ENCODE measurements around the gene CMTM4.
"Not testable (repeated sequence)": the region's sequence is repeated elsewhere in the genome, so short reads cannot be mapped to it uniquely, and the experiment has no call there.

CMTM4 gene

DNA sequence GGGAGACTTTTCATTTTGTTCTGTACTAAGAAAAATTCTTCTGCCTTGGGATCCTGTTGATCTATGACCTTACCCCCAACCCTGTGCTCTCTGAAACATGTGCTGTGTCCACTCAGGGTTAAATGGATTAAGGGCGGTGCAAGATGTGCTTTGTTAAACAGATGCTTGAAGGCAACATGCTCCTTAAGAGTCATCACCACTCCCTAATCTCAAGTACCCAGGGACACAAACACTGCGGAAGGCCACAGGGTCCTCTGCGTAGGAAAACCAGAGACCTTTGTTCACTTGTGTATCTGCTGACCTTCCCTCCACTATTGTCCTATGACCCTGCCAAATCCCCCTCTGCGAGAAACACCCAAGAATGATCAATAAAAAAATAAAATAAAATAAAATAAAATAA is 65.0 kb downstream of the CMTM4 start:
- H3K27me3 ChIP-seq (ENCODE audit: control insufficient read depth, insufficient read depth, low read length); H3K4me3 ChIP-seq (ENCODE audit: low read depth, low read length); H3K36me3 ChIP-seq (ENCODE audit: control insufficient read depth, insufficient read depth, low read length); H3K9me3 ChIP-seq (ENCODE audit: control insufficient read depth, insufficient read depth, low read length); H3K9ac ChIP-seq (ENCODE audit: low read depth, low read length); H3K4me1 ChIP-seq (ENCODE audit: control insufficient read depth, insufficient read depth, low read length): not testable (repeated sequence)

DNA sequence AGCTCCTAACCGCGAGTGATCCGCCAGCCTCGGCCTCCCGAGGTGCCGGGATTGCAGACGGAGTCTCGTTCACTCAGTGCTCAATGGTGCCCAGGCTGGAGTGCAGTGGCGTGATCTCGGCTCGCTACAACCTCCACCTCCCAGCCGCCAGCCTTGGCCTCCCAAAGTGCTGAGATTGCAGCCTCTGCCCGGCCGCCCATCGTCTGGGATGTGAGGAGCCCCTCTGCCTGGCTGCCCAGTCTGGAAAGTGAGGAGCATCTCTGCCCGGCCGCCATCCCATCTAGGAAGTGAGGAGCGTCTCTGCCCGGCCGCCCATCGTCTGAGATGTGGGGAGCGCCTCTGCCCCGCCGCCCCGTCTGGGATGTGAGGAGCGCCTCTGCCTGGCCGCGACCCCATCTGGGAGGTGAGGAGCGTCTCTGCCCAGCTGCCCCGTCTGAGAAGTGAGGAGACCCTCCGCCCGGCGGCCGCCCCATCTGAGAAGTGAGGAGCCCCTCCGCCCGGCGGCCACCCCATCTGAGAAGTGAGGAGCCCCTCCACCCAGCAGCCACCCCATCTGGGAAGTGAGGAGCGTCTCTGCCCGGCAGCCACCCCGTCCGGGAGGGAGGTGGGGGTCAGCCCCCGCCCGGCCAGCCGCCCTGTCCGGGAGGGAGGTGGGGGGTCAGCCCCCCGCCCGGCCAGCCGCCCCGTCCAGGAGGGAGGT is 65.8 kb downstream of the CMTM4 start:
- not testable (repeated sequence) for H3K4me3 ChIP-seq (ENCODE audit: low read depth, low read length); H3K4me1 ChIP-seq (ENCODE audit: control insufficient read depth, insufficient read depth, low read length); H3K27me3 ChIP-seq (ENCODE audit: control insufficient read depth, insufficient read depth, low read length)

DNA sequence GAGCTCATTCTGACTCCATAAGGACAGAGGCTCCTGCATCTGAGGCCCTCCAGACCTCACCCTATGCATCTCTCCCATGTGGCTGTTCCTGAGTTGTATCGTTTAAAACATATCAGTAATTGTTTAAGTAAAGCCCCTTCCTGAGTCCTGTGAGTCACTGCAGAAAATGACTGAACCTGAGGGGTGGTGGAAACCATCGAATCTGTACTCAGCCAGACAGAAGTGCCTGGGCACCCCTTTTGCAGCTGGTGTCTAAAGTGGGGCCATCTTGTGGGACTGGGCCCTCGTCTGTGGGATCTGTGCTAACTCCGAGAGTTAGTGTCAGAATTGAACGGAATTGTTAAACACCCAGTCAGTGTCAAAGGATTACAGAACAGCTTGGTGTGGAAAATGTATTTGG is 66.7 kb downstream of the CMTM4 start:
- no peaks in the 10 kb centered on the region for H3K36me3 ChIP-seq (ENCODE audit: control insufficient read depth, insufficient read depth, low read length)
- H3K4me3 ChIP-seq (ENCODE audit: low read depth, low read length), result no peak overlapping the region
- H3K9me3 ChIP-seq (ENCODE audit: control insufficient read depth, insufficient read depth, low read length), result no peaks in the 10 kb centered on the region
- no peaks in the 10 kb centered on the region for H3K4me1 ChIP-seq (ENCODE audit: control insufficient read depth, insufficient read depth, low read length)
- no peak overlapping the region for H3K9ac ChIP-seq (ENCODE audit: low read depth, low read length)
- H3K27me3 ChIP-seq (ENCODE audit: control insufficient read depth, insufficient read depth, low read length), result no peaks in the 10 kb centered on the region

More for the DNA sequence above, 65.8 kb downstream of the CMTM4 start:
- H3K36me3 ChIP-seq (ENCODE audit: control insufficient read depth, insufficient read depth, low read length); H3K9ac ChIP-seq (ENCODE audit: low read depth, low read length); H3K9me3 ChIP-seq (ENCODE audit: control insufficient read depth, insufficient read depth, low read length): not testable (repeated sequence)

GRCh38 chr16:66627611-66628378 is 68.7 kb downstream of the CMTM4 start:
- H3K9me3 ChIP-seq (ENCODE audit: control insufficient read depth, insufficient read depth, low read length); H3K36me3 ChIP-seq (ENCODE audit: control insufficient read depth, insufficient read depth, low read length); H3K9ac ChIP-seq (ENCODE audit: low read depth, low read length); H3K4me3 ChIP-seq (ENCODE audit: low read depth, low read length); H3K27me3 ChIP-seq (ENCODE audit: control insufficient read depth, insufficient read depth, low read length); H3K4me1 ChIP-seq (ENCODE audit: control insufficient read depth, insufficient read depth, low read length): not testable (repeated sequence)

- Histone ChIP-seq H3K4me1 (ENCODE audit: control insufficient read depth, insufficient read depth, low read length) (no peaks in the 10 kb centered on the region), H3K9ac (ENCODE audit: low read depth, low read length) (no peak overlapping the region), H3K4me3 (ENCODE audit: low read depth, low read length) (no peak overlapping the region), H3K9me3 (ENCODE audit: control insufficient read depth, insufficient read depth, low read length) (no peaks in the 10 kb centered on the region), H3K27me3 (ENCODE audit: control insufficient read depth, insufficient read depth, low read length) (no peaks in the 10 kb centered on the region), H3K36me3 (ENCODE audit: control insufficient read depth, insufficient read depth, low read length) (peaks cover 10% of the 10 kb centered on the region)
Measured at GRCh38 chr16:66623755-66624154, 72.8 kb downstream of the CMTM4 start.

- Histone ChIP-seq H3K27me3 (ENCODE audit: control insufficient read depth, insufficient read depth, low read length) (no peaks in the 10 kb centered on the region), H3K4me3 (ENCODE audit: low read depth, low read length) (no peak overlapping the region), H3K9me3 (ENCODE audit: control insufficient read depth, insufficient read depth, low read length) (no peaks in the 10 kb centered on the region), H3K4me1 (ENCODE audit: control insufficient read depth, insufficient read depth, low read length) (peaks cover 3% of the 10 kb centered on the region), H3K36me3 (ENCODE audit: control insufficient read depth, insufficient read depth, low read length) (peaks cover 13% of the 10 kb centered on the region), H3K9ac (ENCODE audit: low read depth, low read length) (no peak overlapping the region)
Measured at GRCh38 chr16:66622863-66623262, 73.7 kb downstream of the CMTM4 start.

- Histone ChIP-seq H3K9ac (ENCODE audit: low read depth, low read length) (no peak overlapping the region), H3K4me1 (ENCODE audit: control insufficient read depth, insufficient read depth, low read length) (peaks cover 6% of the 10 kb centered on the region)
Measured at GRCh38 chr16:66621973-66622372, 74.6 kb downstream of the CMTM4 start.

DNA sequence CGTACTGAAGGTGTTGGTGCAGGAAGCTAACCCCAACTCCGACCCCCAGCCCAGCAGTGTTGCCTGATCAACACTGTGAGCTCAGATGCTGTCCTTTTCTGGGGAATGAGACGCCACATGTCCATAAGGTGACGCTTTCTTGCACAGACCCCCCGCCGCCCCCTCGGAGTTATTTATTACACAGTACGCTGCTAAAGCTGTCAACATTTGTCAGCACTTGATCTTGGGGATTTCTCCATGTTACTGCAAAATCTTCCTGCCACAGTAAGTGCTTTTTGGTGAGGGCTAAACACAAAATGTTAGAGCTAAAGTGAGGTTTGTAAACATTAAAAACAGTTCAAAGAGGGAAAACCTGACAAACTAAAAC is 76.1 kb downstream of the CMTM4 start:
- Histone ChIP-seq H3K9me3 (ENCODE audit: control insufficient read depth, insufficient read depth, low read length) (no peaks in the 10 kb centered on the region), H3K9ac (ENCODE audit: low read depth, low read length) (no peak overlapping the region), H3K4me1 (ENCODE audit: control insufficient read depth, insufficient read depth, low read length) (peaks cover 15% of the 10 kb centered on the region), H3K4me3 (ENCODE audit: low read depth, low read length) (no peak overlapping the region), H3K27me3 (ENCODE audit: control insufficient read depth, insufficient read depth, low read length) (no peaks in the 10 kb centered on the region), H3K36me3 (ENCODE audit: control insufficient read depth, insufficient read depth, low read length) (peaks cover 13% of the 10 kb centered on the region)

More at GRCh38 chr16:66621973-66622372, 74.6 kb downstream of the CMTM4 start:
- H3K27me3 ChIP-seq (ENCODE audit: control insufficient read depth, insufficient read depth, low read length), result no peaks in the 10 kb centered on the region
- H3K9me3 ChIP-seq (ENCODE audit: control insufficient read depth, insufficient read depth, low read length), result no peaks in the 10 kb centered on the region
- peaks cover 13% of the 10 kb centered on the region for H3K36me3 ChIP-seq (ENCODE audit: control insufficient read depth, insufficient read depth, low read length)
- H3K4me3 ChIP-seq (ENCODE audit: low read depth, low read length), result no peak overlapping the region

DNA sequence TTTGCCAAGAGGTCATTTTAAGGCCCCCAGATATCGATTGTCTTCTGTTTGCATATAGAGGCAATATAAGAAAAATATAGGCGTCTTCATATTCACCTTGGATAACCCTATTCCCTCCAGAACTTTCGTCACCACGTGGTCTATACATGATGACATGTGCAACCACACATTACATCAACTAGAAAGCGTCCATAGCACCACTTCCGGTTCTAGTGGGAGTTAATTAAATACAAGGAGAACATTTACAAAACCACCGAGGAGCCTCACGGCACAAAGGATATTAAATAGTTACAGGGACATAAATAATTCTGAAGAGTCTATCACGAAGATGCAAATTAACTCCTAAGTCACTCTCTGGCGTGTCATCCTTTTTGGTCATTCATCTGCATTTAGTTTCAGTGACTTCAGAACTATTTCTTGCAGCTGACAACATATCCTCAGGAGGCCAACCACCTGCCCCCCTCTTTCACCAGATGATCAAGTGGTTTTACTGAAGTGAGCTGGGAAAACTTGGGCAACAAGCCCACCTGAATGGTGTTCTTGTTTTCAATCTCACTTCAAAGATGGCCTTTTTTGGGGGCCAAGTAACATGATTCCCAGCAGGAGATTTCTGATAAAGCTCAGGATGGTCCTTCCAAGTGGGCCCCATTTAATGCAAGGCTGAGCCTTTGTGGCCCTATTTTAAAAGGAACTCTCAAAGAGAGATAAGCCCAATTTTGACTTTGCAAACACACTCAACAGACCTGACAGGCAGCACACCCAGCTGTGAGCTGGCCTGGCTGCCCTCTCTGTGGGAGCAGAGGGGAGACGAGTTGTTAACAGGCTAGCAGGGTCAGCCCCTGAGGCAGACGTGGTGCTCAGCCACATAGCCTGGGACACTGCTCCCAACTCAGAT is 76.8 kb downstream of the CMTM4 start:
- H3K9ac ChIP-seq (ENCODE audit: low read depth, low read length), result no peak overlapping the region
- no peaks in the 10 kb centered on the region for H3K27me3 ChIP-seq (ENCODE audit: control insufficient read depth, insufficient read depth, low read length)
- no peak overlapping the region for H3K4me3 ChIP-seq (ENCODE audit: low read depth, low read length)
- H3K36me3 ChIP-seq (ENCODE audit: control insufficient read depth, insufficient read depth, low read length), result peaks cover 13% of the 10 kb centered on the region
- no peaks in the 10 kb centered on the region for H3K9me3 ChIP-seq (ENCODE audit: control insufficient read depth, insufficient read depth, low read length)
- H3K4me1 ChIP-seq (ENCODE audit: control insufficient read depth, insufficient read depth, low read length), result peaks cover 15% of the 10 kb centered on the region

GRCh38 chr16:66618588-66619375 is 77.8 kb downstream of the CMTM4 start:
- no peaks in the 10 kb centered on the region for H3K9me3 ChIP-seq (ENCODE audit: control insufficient read depth, insufficient read depth, low read length)
- no peaks in the 10 kb centered on the region for H3K27me3 ChIP-seq (ENCODE audit: control insufficient read depth, insufficient read depth, low read length)
- peaks cover 15% of the 10 kb centered on the region for H3K4me1 ChIP-seq (ENCODE audit: control insufficient read depth, insufficient read depth, low read length)
- no peak overlapping the region for H3K4me3 ChIP-seq (ENCODE audit: low read depth, low read length)
- peaks cover 19% of the 10 kb centered on the region for H3K36me3 ChIP-seq (ENCODE audit: control insufficient read depth, insufficient read depth, low read length)
- H3K9ac ChIP-seq (ENCODE audit: low read depth, low read length), result no peak overlapping the region

- no peaks in the 10 kb centered on the region for H3K27me3 ChIP-seq (ENCODE audit: control insufficient read depth, insufficient read depth, low read length)
- H3K9ac ChIP-seq (ENCODE audit: low read depth, low read length), result no peak overlapping the region
- H3K4me3 ChIP-seq (ENCODE audit: low read depth, low read length), result no peak overlapping the region
- peaks cover 28% of the 10 kb centered on the region for H3K36me3 ChIP-seq (ENCODE audit: control insufficient read depth, insufficient read depth, low read length)
- H3K4me1 ChIP-seq (ENCODE audit: control insufficient read depth, insufficient read depth, low read length), result peaks cover 15% of the 10 kb centered on the region
- H3K9me3 ChIP-seq (ENCODE audit: control insufficient read depth, insufficient read depth, low read length), result no peaks in the 10 kb centered on the region
Measured at GRCh38 chr16:66617728-66618127, 78.8 kb downstream of the CMTM4 start.

Data from iPS-15b (cell line).